ENCODE measurements around the gene CYB561A3.

GRCh38 chr11:61336171-61336935 is 25.3 kb downstream of the CYB561A3 start:
- TF ChIP-seq CTCF (IDR thresholded peaks at IDR 0.05 in 8 of 11, conservative IDR thresholded peaks at IDR 0.05 in 3 of 11) = peak; percentile 96 to 99 (median 98)
- peak; percentile 74 to 82 (median 76) for TF ChIP-seq POLR2AphosphoS5 (IDR thresholded peaks at IDR 0.05)
- TF ChIP-seq POLR2A (IDR thresholded peaks at IDR 0.05) = no peak

All from spleen (tissue), 7 donors.